ENCODE measurements around the gene TEAD1. TPM values are rescaled to one million over a fixed set of nuclear protein-coding genes. Genes with fewer than 3 reads are reported as not detected.
A peak's percentile ranks its signal among the peaks of the same experiment; 100 is the strongest.

TEAD1 gene
- total and polyA plus RNA-seq, 9 of the 15 experiments (the other 6 are each of a cell fraction or from before 2014, with no cell fraction given) = 1.7 to 17.7 (median 10.8) TPM

DNA sequence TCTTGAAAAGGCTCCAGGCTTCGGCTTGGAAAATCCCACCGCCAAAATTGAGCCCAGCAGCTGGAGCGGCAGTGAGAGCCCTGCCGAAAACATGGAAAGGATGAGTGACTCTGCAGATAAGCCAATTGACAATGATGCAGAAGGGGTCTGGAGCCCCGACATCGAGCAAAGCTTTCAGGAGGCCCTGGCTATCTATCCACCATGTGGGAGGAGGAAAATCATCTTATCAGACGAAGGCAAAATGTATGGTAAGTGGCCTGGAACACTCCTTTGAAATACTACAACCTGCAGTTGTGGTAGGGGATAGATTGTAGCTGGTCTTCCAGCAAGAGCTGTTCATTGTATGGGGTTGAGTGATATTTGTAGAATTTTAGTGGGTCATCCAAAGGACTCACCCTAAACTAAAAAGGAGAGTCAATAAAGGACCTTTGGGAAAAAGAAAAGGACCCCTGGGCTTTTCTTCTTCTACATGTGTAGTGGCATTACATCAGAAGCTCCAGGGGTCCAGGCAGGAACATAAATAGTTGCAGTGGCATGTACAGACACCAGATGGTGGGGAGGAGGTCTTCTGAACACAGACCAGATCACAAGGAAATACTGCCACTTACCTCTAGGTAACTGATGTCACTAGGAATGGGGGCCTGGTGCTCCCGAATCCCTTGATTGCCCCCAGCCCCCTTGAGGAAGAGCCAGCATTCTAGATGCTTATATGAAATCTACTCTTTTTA, 90.1 kb downstream of the TEAD1 start (continued):
- TF ChIP-seq ZFP30 (CRISPR knock-in tag; IDR thresholded peaks at IDR 0.05; ENCODE audit: borderline replicate concordance) (no peak), DIDO1 (tag; IDR thresholded peaks at IDR 0.05; ENCODE audit: low read depth) (no peak), ZKSCAN3 (CRISPR knock-in tag; IDR thresholded peaks at IDR 0.05) (no peak), L3MBTL2 (IDR thresholded peaks at IDR 0.05) (peak; percentile 76), NR2C1 (IDR thresholded peaks at IDR 0.05) (no peak), NR2C1 (tag; IDR thresholded peaks at IDR 0.05) (no peak), CBX2 (IDR thresholded peaks at IDR 0.05; ENCODE audit: insufficient read depth, low read length, poor library complexity, severe bottlenecking) (no peak), ZNF143 (CRISPR knock-in tag; IDR thresholded peaks at IDR 0.05) (no peak), ZNF436 (CRISPR knock-in tag; IDR thresholded peaks at IDR 0.05) (0 out of 2 replicates have a peak, but pooled peaks have one; percentile 17), ZFX (CRISPR knock-in tag; IDR thresholded peaks at IDR 0.05) (no peak), PHF21A (IDR thresholded peaks at IDR 0.05; ENCODE audit: borderline replicate concordance, low read depth) (no peak), ZNF197 (CRISPR knock-in tag; IDR thresholded peaks at IDR 0.05; ENCODE audit: low read depth) (no peak), ARHGAP35 (IDR thresholded peaks at IDR 0.05; ENCODE audit: partially characterized antibody) (peak; percentile 20), ZFP36 (IDR thresholded peaks at IDR 0.05; ENCODE audit: low read depth, low read length, partially characterized antibody) (no peak), HDAC3 (IDR thresholded peaks at IDR 0.05; ENCODE audit: borderline replicate concordance, partially characterized antibody) (no peak), MAFG (tag; conservative IDR thresholded peaks at IDR 0.05) (no peak), GABPA (tag; conservative IDR thresholded peaks at IDR 0.05; ENCODE audit: low read depth) (no peak), TAL1 (IDR thresholded peaks at IDR 0.05) (peak; percentile 58; the same call in 1 of the 2 replicates), KAT7 (CRISPR knock-in tag; IDR thresholded peaks at IDR 0.05; ENCODE audit: borderline replicate concordance) (no peak), ZNF551 (CRISPR knock-in tag; IDR thresholded peaks at IDR 0.05) (no peak)
- TF ChIP-seq, protein P1, sequence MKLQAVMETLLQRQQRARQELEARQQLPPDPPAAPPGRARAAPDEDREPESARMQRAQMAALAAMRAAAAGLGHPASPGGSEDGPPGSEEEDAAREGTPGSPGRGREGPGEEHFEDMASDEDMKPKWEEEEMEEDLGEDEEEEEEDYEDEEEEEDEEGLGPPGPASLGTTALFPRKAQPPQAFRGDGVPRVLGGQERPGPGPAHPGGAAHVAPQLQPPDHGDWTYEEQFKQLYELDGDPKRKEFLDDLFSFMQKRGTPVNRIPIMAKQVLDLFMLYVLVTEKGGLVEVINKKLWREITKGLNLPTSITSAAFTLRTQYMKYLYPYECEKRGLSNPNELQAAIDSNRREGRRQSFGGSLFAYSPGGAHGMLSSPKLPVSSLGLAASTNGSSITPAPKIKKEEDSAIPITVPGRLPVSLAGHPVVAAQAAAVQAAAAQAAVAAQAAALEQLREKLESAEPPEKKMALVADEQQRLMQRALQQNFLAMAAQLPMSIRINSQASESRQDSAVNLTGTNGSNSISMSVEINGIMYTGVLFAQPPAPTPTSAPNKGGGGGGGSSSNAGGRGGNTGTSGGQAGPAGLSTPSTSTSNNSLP (IDR thresholded peaks at IDR 0.05; ENCODE audit: borderline replicate concordance, low read depth, low read length) = no peak
- TF ChIP-seq, protein P2, sequence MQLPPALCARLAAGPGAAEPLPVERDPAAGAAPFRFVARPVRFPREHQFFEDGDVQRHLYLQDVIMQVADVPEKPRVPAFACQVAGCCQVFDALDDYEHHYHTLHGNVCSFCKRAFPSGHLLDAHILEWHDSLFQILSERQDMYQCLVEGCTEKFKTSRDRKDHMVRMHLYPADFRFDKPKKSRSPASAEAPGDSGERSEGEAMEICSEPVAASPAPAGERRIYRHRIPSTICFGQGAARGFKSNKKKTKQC (CRISPR knock-in tag; IDR thresholded peaks at IDR 0.05) = no peak
- TF ChIP-seq, protein P3, sequence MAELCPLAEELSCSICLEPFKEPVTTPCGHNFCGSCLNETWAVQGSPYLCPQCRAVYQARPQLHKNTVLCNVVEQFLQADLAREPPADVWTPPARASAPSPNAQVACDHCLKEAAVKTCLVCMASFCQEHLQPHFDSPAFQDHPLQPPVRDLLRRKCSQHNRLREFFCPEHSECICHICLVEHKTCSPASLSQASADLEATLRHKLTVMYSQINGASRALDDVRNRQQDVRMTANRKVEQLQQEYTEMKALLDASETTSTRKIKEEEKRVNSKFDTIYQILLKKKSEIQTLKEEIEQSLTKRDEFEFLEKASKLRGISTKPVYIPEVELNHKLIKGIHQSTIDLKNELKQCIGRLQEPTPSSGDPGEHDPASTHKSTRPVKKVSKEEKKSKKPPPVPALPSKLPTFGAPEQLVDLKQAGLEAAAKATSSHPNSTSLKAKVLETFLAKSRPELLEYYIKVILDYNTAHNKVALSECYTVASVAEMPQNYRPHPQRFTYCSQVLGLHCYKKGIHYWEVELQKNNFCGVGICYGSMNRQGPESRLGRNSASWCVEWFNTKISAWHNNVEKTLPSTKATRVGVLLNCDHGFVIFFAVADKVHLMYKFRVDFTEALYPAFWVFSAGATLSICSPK (IDR thresholded peaks at IDR 0.05; ENCODE audit: borderline replicate concordance) = no peak
- TF ChIP-seq, protein P4, sequence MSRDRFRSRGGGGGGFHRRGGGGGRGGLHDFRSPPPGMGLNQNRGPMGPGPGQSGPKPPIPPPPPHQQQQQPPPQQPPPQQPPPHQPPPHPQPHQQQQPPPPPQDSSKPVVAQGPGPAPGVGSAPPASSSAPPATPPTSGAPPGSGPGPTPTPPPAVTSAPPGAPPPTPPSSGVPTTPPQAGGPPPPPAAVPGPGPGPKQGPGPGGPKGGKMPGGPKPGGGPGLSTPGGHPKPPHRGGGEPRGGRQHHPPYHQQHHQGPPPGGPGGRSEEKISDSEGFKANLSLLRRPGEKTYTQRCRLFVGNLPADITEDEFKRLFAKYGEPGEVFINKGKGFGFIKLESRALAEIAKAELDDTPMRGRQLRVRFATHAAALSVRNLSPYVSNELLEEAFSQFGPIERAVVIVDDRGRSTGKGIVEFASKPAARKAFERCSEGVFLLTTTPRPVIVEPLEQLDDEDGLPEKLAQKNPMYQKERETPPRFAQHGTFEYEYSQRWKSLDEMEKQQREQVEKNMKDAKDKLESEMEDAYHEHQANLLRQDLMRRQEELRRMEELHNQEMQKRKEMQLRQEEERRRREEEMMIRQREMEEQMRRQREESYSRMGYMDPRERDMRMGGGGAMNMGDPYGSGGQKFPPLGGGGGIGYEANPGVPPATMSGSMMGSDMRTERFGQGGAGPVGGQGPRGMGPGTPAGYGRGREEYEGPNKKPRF (IDR thresholded peaks at IDR 0.05; ENCODE audit: low read depth, low read length) = no peak
